OCI-LY7 (cell line): ENCODE measurements around the gene LRRFIP2. TPM values are rescaled to one million over a fixed set of nuclear protein-coding genes. Genes with fewer than 3 reads are reported as not detected.

ENCODE experiments used
- BruUV-seq: library from RNA; stranded (reverse); fragments of 400-500 nt; replicated peaks from 2 replicates; lab custom pipeline; 2021; lab: Mats Ljungman, UMichigan
- CTCF ChIA-PET: fragments of 300-600 bp; sonication (Branson Sonifier 250); formaldehyde crosslinking; loops from one replicate; lab custom pipeline; 2022; ENCODE audit warnings: antibody characterized with exemption; ENCODE audit not compliant: unreplicated experiment; lab: Charles Lee
- POLR2A ChIA-PET: fragments of 300-600 bp; sonication (Branson Sonifier 250); formaldehyde crosslinking; loops from one replicate; lab custom pipeline; 2022; ENCODE audit warnings: antibody characterized with exemption; lab: Charles Lee
- DNase-seq: peaks from one replicate; pipeline ENCODE4 v3.0.0-alpha.2; 2015; ENCODE audit warnings: low spot score
- H2AFZ ChIP-seq: fragments of 200-600 bp; sonication (generic), shearing (Covaris generic); 2 replicates; pipeline ENCODE4 v1.6.1; 2014; ENCODE audit warnings: mild to moderate bottlenecking, antibody characterized with exemption, low read length, moderate library complexity
- H3K27ac ChIP-seq: fragments of 200-600 bp; sonication (generic); 2 replicates; pipeline ENCODE4 v1.5.1; 2014; ENCODE audit warnings: mixed run types, low read depth, mild to moderate bottlenecking, moderate library complexity, low read length, inconsistent platforms; ENCODE audit not compliant: poor library complexity, severe bottlenecking
- H3K36me3 ChIP-seq: fragments of 200-600 bp; sonication (generic); 2 replicates; pipeline ENCODE4 v1.6.1; 2014; ENCODE audit warnings: mild to moderate bottlenecking, antibody characterized with exemption, low read length, moderate library complexity, mixed read lengths; ENCODE audit not compliant: insufficient read depth
- H3K4me1 ChIP-seq: fragments of 200-600 bp; sonication (generic); 2 replicates; pipeline ENCODE4 v1.5.1; 2014; ENCODE audit warnings: mild to moderate bottlenecking, low read length; ENCODE audit not compliant: insufficient read depth, poor library complexity, severe bottlenecking
- H3K4me2 ChIP-seq: fragments of 200-600 bp; sonication (generic); 2 replicates; pipeline ENCODE4 v1.6.1; 2014; ENCODE audit warnings: mild to moderate bottlenecking, low read length
- H3K4me3 ChIP-seq: fragments of 200-600 bp; sonication (generic); 2 replicates; pipeline ENCODE4 v1.5.1; 2014; ENCODE audit warnings: mild to moderate bottlenecking, low read depth, low read length; ENCODE audit not compliant: poor library complexity, severe bottlenecking
- H3K79me2 ChIP-seq: fragments of 200-600 bp; sonication (generic); 2 replicates; pipeline ENCODE4 v1.6.1; 2016; ENCODE audit warnings: low read depth, mild to moderate bottlenecking, low read length, moderate library complexity, mixed read lengths; ENCODE audit not compliant: insufficient read depth
- H3K9me2 ChIP-seq: fragments of 200-600 bp; sonication (generic); 2 replicates; pipeline ENCODE4 v1.6.1; 2016; ENCODE audit warnings: mild to moderate bottlenecking, low read length, mixed read lengths; ENCODE audit not compliant: insufficient read depth
- H3K9me3 ChIP-seq: fragments of 200-600 bp; sonication (generic); 2 replicates; pipeline ENCODE4 v1.6.1; 2014; ENCODE audit warnings: mild to moderate bottlenecking, mixed run types, low read length, mixed read lengths
- H4K20me1 ChIP-seq: fragments of 200-600 bp; sonication (generic); 2 replicates; pipeline ENCODE4 v1.6.1; 2014; ENCODE audit warnings: mild to moderate bottlenecking, antibody characterized with exemption, low read length, moderate library complexity, mixed read lengths; ENCODE audit not compliant: insufficient read depth
- EZH2phosphoT487 ChIP-seq: fragments of 200-600 bp; sonication (generic); IDR thresholded peaks from 2 replicates; pipeline ENCODE4 v1.6.1; 2018; ENCODE audit warnings: low read depth, borderline replicate concordance, mild to moderate bottlenecking, mixed run types, antibody characterized with exemption, low read length, moderate library complexity, mixed read lengths
- intact Hi-C: fragments of 100-400 bp; cut with micrococcal nuclease; formaldehyde crosslinking; loops from one replicate; pipeline ENCODE4 v1.10.0; 2022; ENCODE audit not compliant: unreplicated experiment
- total RNA-seq, 2 experiments: library from RNA; depleted of rRNA in 1 of 2; stranded (reverse); fragments of >200 nt in 1 of 2; shearing (Covaris generic) in 1 of 2; gene quantifications; 2 replicates each; pipeline ENCODE4 v1.2.3, GENCODE V29; 2014 to 2022
- TF ChIP-seq, protein P1 (sequence below): fragments of 200-600 bp; sonication (generic); conservative IDR thresholded peaks from 2 replicates; pipeline ENCODE4 v1.5.1; 2014; ENCODE audit warnings: mild to moderate bottlenecking, antibody characterized with exemption, low read length, moderate library complexity, mixed read lengths

LRRFIP2 gene
- total RNA-seq, 2 experiments from 2014 or later = 23.7 to 37.3 TPM

DNA sequence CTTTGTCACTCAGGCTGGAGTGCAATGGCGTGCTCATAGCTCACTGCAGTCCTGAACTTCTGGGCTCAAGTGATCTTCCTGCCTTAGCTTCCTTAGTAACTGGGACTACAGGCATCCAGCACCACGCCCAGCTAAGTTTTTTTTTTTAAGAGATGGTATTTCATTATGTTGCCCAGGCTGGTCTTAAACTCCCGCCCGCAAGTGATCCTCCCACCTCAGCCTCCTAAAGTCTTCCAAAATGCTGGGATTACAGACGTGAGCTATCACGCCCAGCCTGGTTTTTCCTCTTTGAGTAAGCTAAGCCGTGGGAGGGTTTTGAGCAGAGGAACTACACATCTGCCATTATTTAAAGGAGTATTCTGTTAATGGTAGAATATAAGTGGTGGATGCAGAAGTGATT is 7.4 kb upstream of the LRRFIP2 start:
- H3K4me3 ChIP-seq = no peak overlapping the region
- no peaks in the 10 kb centered on the region for H3K9me2 ChIP-seq
- H3K36me3 ChIP-seq = no peaks in the 10 kb centered on the region
- ChIA-PET POLR2A (interaction anchor here (0.6 to 0.9 kb wide), 5 partner anchors 36 to 413 kb away, joined by 3 to 6 read pairs (median 3); partner anchors contain the start of genes EPM2AIP1 and MLH1), CTCF (no interaction called here)
- TF ChIP-seq, protein P1, sequence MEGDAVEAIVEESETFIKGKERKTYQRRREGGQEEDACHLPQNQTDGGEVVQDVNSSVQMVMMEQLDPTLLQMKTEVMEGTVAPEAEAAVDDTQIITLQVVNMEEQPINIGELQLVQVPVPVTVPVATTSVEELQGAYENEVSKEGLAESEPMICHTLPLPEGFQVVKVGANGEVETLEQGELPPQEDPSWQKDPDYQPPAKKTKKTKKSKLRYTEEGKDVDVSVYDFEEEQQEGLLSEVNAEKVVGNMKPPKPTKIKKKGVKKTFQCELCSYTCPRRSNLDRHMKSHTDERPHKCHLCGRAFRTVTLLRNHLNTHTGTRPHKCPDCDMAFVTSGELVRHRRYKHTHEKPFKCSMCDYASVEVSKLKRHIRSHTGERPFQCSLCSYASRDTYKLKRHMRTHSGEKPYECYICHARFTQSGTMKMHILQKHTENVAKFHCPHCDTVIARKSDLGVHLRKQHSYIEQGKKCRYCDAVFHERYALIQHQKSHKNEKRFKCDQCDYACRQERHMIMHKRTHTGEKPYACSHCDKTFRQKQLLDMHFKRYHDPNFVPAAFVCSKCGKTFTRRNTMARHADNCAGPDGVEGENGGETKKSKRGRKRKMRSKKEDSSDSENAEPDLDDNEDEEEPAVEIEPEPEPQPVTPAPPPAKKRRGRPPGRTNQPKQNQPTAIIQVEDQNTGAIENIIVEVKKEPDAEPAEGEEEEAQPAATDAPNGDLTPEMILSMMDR = no peak
- TF ChIP-seq EZH2phosphoT487 = no peak
- H3K4me1 ChIP-seq = peaks cover 22% of the 10 kb centered on the region
- DNase-seq = no peak
- 0 out of 2 replicates have a peak, but pooled peaks cover 4% of the 10 kb centered on the region for H4K20me1 ChIP-seq
- intact Hi-C loops = no loop called here
- H3K4me2 ChIP-seq = no peak overlapping the region
- no peak overlapping the region for H2AFZ ChIP-seq
- no peaks in the 10 kb centered on the region for H3K9me3 ChIP-seq
- H3K27ac ChIP-seq = no peak overlapping the region
- peaks cover 25% of the 10 kb centered on the region for H3K79me2 ChIP-seq
- BruUV-seq = no TSS peak

DNA sequence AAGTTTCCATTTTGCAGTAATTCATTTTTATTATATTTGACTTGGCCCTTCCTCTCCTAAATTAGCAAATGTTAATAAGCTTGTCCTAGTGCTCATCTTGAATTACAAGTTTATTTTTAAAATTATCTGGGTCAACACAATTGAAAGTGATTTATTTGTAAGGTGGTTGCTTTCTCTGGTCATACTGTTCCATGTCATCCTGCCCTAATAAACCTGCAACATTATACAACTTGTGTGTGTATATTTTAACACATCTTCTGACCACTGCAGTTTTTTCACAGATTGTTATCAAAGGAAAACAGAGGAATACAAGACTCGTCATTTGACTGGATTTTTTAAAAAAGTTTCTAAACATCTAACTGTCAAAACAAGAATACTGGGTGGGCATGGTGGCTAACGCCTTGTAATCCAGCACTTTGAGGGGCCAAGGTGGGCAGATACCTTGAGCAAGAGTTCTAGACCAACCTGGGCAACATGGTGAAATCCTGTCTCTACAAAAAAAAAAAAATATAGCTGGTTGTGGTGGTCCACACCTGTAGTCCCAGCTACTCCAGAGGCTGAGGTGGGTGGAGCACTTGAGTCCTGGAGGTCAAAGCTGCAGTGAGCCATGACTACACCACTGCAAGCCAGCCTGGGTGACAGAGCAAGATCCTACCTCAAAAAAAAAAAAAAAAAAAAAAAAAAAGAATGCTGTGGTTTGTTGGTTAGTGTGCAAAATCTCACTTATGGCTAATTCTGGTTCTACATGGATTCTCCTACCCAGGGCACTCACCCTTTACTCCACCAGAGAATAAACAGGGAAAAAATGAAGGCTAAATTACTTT is 5.0 kb upstream of the LRRFIP2 start:
- Histone ChIP-seq H3K36me3 (no peaks in the 10 kb centered on the region), H3K9me2 (no peaks in the 10 kb centered on the region), H3K79me2 (peaks cover 42% of the 10 kb centered on the region), H3K4me3 (no peak overlapping the region), H3K27ac (no peak overlapping the region), H2AFZ (no peak overlapping the region), H3K4me1 (peaks cover 27% of the 10 kb centered on the region), H3K9me3 (no peaks in the 10 kb centered on the region), H3K4me2 (no peak overlapping the region), H4K20me1 (peaks cover 7% of the 10 kb centered on the region; the same call in 1 of the 2 replicates)
- no TSS peak for BruUV-seq
- TF ChIP-seq, protein P1 = no peak
- TF ChIP-seq EZH2phosphoT487 = no peak
- CTCF ChIA-PET = no interaction called here
- POLR2A ChIA-PET = no interaction called here
- intact Hi-C loops = no loop called here
- DNase-seq = no peak
